ENCODE measurements around the gene IRF2.
A peak's percentile ranks its signal among the peaks of the same experiment; 100 is the strongest.

The IRF2 gene

GRCh38 chr4:184473499-184474262 lies 669 bp downstream of the IRF2 start:
- peak; percentile 31 for DNase-seq (ENCODE audit: low spot score)

DNA sequence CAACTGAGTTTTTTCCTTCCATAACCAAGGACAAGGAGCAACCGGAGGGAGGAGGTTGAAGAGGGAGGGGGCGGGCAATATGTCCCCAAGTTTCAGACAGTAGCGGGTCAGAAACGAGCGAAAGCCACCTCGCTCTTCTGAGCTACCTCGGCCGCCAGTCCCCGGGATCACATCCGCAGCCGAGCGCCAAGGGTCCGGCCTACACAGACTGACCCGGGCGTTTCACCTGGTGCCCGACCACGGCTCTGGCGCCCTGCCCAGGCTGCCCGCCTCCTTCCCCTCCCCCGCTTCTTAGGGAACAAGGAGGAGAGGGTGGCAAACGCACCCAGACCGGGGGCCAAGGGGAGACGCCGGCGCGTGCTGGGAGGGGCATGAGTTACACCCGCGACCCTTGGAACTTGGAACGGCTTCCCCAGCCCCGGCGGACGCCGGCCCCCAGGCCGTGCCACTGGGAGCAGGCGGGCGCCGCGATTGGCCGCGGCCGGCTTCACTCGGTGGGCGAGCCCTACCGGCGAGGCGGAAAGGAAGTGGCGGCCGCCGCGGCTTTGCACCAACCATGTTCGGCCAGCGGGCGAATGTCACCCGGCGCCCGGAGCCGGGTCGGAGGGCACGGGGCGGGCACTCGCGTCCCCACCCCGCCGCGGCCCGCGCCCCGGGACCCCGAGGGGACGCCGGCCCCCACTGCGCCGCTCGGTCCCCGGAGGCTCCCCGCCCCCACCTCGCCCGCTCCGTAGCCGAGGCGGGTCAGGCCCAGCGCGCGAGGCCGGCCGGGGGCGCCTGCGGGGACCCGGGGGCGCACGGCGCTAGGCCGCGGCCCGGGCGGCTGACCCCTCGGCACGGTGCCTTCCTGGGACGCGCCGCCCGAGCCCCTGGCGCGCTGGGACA lies 1.5 kb downstream of the IRF2 start:
- peak; percentile 83 for DNase-seq (ENCODE audit: low spot score)

DNA sequence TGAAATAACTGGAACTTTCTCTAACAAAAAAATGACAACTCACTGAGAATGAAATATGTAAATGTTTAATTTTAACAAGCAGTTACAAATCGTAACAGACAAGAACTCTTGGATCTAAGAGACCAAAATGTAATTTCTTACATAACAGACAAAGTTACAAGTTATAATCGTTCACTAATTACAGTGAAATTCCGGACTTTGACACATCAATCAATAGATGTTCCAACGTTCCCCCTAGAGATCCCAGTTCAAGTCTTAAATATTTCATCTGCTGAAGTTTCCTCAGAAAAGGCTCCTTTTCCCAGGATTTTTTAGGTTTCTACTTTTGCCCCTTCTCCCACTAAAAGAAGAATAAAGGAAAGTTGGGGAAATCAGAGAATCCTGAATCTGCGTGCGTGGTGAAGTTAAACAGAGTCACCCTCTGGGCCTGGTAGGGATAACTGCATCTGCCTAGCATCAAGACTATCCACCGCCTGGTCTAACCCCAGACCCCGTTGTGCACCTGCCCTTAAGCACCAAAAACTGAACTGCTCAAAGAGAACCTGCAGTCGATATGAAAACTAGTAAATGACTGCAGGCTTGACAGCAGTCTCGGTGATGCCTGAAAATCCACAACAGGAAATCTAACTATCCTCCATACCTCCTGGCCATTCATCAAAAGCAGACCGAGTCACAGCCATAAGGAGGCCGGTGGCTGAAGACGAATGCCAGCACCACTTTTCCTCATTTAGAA lies 2.3 kb downstream of the IRF2 start:
- peak; percentile 40 for DNase-seq (ENCODE audit: low spot score)

- DNase-seq (ENCODE audit: low spot score): no peak
Measured at GRCh38 chr4:184470785-184471110, 3.6 kb downstream of the IRF2 start.

DNA sequence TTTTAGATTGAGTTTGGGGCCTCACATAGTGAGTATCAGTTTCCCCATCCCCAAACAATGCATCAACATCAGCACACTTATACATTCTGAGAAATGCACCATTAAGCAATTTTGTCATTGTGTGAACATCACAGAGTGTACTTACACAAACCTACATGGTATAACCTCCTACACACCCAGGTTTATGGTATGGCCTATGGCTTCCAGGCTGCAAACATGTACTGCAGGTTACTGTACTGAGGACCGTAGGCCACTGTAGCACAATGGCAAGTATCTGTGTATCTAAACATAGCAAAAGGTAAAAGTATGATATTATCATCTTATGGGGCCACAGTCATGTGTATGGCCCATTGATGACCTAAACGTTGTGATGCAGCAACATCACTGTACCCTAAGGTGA lies 7.7 kb downstream of the IRF2 start:
- DNase-seq (ENCODE audit: low spot score): no peak

DNA sequence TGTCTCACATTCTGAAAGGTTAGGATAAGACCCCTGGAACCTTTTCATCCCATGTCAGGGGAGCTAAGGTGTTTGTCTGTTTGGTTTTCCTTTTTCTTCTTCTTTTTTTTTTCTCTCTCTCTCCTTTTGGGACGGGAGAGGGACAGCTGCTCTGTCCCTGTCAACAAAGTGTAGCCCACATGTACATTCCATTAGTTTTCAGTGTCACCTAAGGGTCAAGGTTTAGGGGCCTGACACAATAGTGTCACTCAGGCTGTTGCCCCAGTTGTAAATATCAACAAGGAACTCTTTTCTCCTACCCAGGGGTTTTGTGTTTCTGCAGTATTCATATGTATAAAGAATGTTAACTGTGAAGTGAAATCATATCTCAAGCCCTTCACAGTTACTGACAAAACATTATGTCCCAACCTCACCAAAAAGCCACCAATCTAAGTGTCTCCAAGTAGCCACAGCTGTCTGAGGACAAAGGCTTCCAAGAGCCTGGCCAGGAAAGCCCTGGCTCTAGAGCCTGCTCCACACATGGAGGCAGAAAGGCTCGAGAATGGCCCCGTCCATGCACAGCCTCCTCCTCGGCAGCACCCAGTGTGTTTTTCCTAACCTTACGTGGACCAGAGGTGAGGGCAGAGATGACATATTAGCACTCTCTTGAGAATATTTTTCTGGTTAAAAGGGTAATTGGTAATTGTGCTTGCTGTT lies 9.4 kb downstream of the IRF2 start:
- no peak for DNase-seq (ENCODE audit: low spot score)

GRCh38 chr4:184463856-184464255 lies 10.5 kb downstream of the IRF2 start:
- DNase-seq (ENCODE audit: low spot score): no peak

GRCh38 chr4:184463158-184463557 lies 11.2 kb downstream of the IRF2 start:
- no peak for DNase-seq (ENCODE audit: low spot score)

- no peak for DNase-seq (ENCODE audit: low spot score)
Measured at GRCh38 chr4:184462724-184463123, 11.6 kb downstream of the IRF2 start.

- no peak for DNase-seq (ENCODE audit: low spot score)
Measured at GRCh38 chr4:184461711-184462441, 12.5 kb downstream of the IRF2 start.

GRCh38 chr4:184460499-184461285 lies 13.7 kb downstream of the IRF2 start:
- DNase-seq (ENCODE audit: low spot score): no peak

- peak; percentile 51 for DNase-seq (ENCODE audit: low spot score)
Measured at GRCh38 chr4:184459413-184459812, 14.9 kb downstream of the IRF2 start.

DNA sequence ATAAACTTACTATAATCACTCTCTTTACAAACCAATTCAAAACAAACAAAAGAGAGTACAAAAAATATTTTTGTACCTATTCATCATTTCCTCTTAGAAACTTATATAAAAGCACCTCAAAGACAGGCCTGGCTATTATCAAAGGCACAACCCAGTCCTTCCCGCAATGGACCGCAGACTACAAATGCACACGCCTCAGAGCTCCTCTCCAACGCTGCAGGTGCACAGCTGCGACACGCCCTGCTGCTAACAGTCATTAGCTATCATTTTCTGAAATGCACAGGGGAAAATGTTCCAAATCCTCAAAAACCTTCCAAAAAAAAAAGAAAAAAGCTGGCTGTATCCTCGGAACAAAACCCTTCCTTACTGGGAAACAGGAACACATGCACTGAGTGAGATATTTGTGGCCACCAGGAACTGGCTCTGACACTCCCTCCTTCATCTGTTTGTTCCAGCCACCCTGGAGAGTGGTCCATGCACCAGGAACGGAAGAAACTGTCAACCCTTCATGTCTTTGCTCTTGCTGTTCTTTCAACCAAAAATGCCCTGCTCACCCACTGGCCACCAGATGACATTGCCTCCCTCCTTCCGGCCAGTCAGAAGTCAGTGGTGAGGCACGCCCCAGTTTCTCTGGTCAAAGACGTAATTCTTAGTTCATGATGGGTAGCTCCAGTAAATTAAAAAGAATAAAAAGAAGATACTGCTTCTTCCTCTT lies 16.7 kb downstream of the IRF2 start:
- DNase-seq (ENCODE audit: low spot score): peak; percentile 55

DNA sequence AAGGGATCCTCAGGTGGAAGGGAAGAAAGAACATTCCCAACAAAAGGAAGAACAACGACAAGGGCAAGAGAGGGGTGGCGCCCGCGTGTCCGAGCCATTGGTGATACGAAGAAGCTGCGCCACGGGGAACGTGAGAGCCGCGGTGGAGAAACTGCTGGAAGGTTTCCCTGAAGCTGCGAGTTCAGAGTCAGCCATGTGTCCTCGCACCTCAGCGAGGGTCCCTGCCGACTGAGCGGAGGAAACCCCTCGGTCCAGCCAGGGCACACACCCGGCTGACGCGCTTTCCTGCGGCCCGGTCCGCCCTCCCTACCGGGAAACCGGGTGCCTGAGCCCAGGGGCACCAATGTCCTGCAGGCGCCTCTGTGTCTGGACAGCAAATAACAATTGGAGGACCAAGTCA lies 18.0 kb downstream of the IRF2 start:
- no peak for DNase-seq (ENCODE audit: low spot score)

DNA sequence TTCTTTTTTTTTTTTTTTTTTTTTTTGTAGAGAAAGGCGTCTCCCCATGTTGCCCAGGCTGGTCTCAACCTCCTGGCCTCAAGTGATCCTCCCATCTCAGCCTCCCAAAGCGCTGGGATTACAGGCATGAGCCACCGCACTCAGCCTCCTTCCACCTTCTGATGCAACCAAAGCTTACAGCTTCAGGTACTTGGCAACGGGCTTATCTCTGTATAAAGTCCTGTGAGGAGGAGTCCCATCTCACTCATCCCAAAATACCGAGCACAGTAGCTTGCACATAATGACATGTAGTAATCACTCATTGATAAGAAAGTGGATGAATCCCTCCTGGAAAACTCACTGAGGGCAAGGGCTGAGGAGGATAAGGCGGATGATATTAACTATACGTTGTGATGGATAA lies 19.1 kb downstream of the IRF2 start:
- DNase-seq (ENCODE audit: low spot score): no peak

GRCh38 chr4:184453365-184454160 lies 20.8 kb downstream of the IRF2 start:
- peak; percentile 82 for DNase-seq (ENCODE audit: low spot score)

GRCh38 chr4:184452740-184453139 lies 21.6 kb downstream of the IRF2 start:
- no peak for DNase-seq (ENCODE audit: low spot score)

DNA sequence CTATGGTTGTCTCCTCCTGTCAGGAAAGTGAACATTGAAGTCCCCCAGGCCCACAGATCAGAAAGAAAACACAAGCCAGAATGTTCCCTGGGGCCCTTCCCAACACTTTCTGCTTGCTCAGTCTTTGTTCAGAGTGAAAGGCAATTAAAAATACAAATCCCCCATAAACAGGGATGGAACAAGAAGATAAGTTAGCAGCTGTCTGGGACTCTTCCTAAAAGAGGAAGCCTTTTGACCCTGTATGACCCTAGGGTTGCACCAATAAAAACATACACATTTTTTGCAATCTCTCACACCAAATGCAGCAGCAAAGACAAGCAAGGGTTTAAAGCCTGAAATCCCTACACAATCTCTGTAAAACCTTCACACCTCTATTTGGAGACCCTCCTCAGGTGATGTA lies 22.6 kb downstream of the IRF2 start:
- no peak for DNase-seq (ENCODE audit: low spot score)
